Gastrocnemius medialis (tissue), 4 donors: ENCODE measurements around the gene ATP1B1. TPM values are rescaled to one million over a fixed set of nuclear protein-coding genes. Genes with fewer than 3 reads are reported as not detected.

Experiments
- ATAC-seq, 2 donors: fragments of 150-250 bp; one replicate each; pipeline ENCODE4 v1.9.1; 2016
- DNase-seq, 2 donors: peaks; one replicate each; pipeline ENCODE4 v3.0.0-alpha.2; 2019
- H3K27ac ChIP-seq, 4 donors: fragments of 200-600 bp; sonication (generic); 1 replicate in 1 of 4; 2 replicates in 3 of 4; pipeline ENCODE4 v1.5.1; 2016 to 2018; ENCODE audit warnings: mild to moderate bottlenecking in 2 of 4, moderate library complexity in 1 of 4
- H3K27me3 ChIP-seq, 3 donors: fragments of 200-600 bp; sonication (generic) in 2 of 3; 1 replicate in 1 of 3; 2 replicates in 2 of 3; pipeline versions ENCODE4 v1.5.1 to v1.6.0; 2016 to 2019; ENCODE audit warnings: mild to moderate bottlenecking in 1 of 3, moderate library complexity in 1 of 3
- H3K36me3 ChIP-seq, 2 donors: fragments of 200-600 bp; sonication (generic) in 1 of 2; one replicate each; pipeline ENCODE4 v1.5.1; 2017 to 2018
- H3K4me1 ChIP-seq, 2 donors: fragments of 200-600 bp; sonication (generic) in 1 of 2; one replicate each; pipeline ENCODE4 v1.5.1; 2016 to 2017; ENCODE audit warnings: mild to moderate bottlenecking in 2 of 2
- H3K4me3 ChIP-seq, 4 donors: fragments of 200-600 bp; sonication (generic) in 3 of 4; 1 replicate in 1 of 4; 2 replicates in 3 of 4; pipeline ENCODE4 v1.5.1; 2016 to 2019; ENCODE audit warnings: mild to moderate bottlenecking in 2 of 4
- H3K9me3 ChIP-seq, 3 donors: fragments of 200-600 bp; sonication (generic) in 2 of 3; 1 replicate in 1 of 3; 2 replicates in 2 of 3; pipeline ENCODE4 v1.5.1; 2016 to 2019
- CTCF ChIP-seq, 5 experiments: fragments of 450-650 bp in 3 of 5; fragments of 200-600 bp in 2 of 5; sonication (generic) in 2 of 5; IDR thresholded peaks in 4 of 5; conservative IDR thresholded peaks in 1 of 5; 1 replicate in 4 of 5; 2 replicates in 1 of 5; pipeline ENCODE4 v1.5.1; 2016 to 2019; ENCODE audit warnings: antibody characterized with exemption in 5 of 5, mild to moderate bottlenecking in 3 of 5, moderate library complexity in 3 of 5
- POLR2A ChIP-seq, 2 donors: fragments of 450-650 bp; IDR thresholded peaks; one replicate each; pipeline ENCODE4 v1.6.1; 2017; ENCODE audit warnings: antibody characterized with exemption in 2 of 2, mild to moderate bottlenecking in 2 of 2, moderate library complexity in 2 of 2
- in situ Hi-C, 4 donors: fragments of 200-750 bp; cut with MboI; loops; one replicate each; pipeline versions ENCODE4 v1.15.0 to v1.8.0; 2017; ENCODE audit warnings: low sequenced_read_pairs in 4 of 4
- intact Hi-C: fragments of 100-400 bp; cut with DNase I; formaldehyde crosslinking; loops from one replicate; pipeline ENCODE4 v1.15.1; 2023; ENCODE audit warnings: low total_unique reads
- total RNA-seq, 4 donors: library from RNA; depleted of rRNA; stranded (reverse); fragments of >200 nt; gene quantifications; one replicate each; pipeline versions ENCODE4 v1.1.0 to v1.2.3, GENCODE V29; 2016

The ATP1B1 gene
- total RNA-seq, 4 donors from 2014 or later = 111 to 377 (median 324) TPM

GRCh38 chr1:169103002-169103401 is 3.5 kb upstream of the ATP1B1 start:
- TF ChIP-seq CTCF (IDR thresholded peaks at IDR 0.05 in 4 of 5, conservative IDR thresholded peaks at IDR 0.05 in 1 of 5) (no peak), POLR2A (IDR thresholded peaks at IDR 0.05) (no peak)
- in situ Hi-C loops = loop anchor here in 3 of 4 donors (25.0 kb wide), 3 partner anchors 384 to 1166 kb away; partner anchors contain the start of genes SLC19A2 (in 2 of the 3), DCAF6 (in 1 of the 3) and MPC2 (in 1 of the 3)
- H3K4me1 ChIP-seq = peaks cover 3 to 7% of the 10 kb centered on the region in 2 donors
- peaks cover 0 to 3% of the 10 kb centered on the region in 2 donors for H3K36me3 ChIP-seq
- H3K4me3 ChIP-seq = no peak overlapping the region
- no peak for ATAC-seq
- no peaks in the 10 kb centered on the region for H3K9me3 ChIP-seq
- peak overlapping the region in 2 of 4 donors; percentile 33 to 39 for H3K27ac ChIP-seq
- DNase-seq = no peak
- intact Hi-C loops = no loop called here
- no peaks in the 10 kb centered on the region for H3K27me3 ChIP-seq

GRCh38 chr1:169103480-169103893 is 3.0 kb upstream of the ATP1B1 start:
- in situ Hi-C loops = loop anchor here in 3 of 4 donors (25.0 kb wide), 3 partner anchors 384 to 1166 kb away; partner anchors contain the start of genes SLC19A2 (in 2 of the 3), DCAF6 (in 1 of the 3) and MPC2 (in 1 of the 3)
- ATAC-seq (no peak), DNase-seq (no peak)
- TF ChIP-seq POLR2A (IDR thresholded peaks at IDR 0.05) = no peak
- no peak for TF ChIP-seq CTCF (IDR thresholded peaks at IDR 0.05 in 4 of 5, conservative IDR thresholded peaks at IDR 0.05 in 1 of 5)
- peaks cover 3 to 7% of the 10 kb centered on the region in 2 donors for H3K4me1 ChIP-seq
- peak overlapping the region in 2 of 4 donors; percentile 33 to 39 for H3K27ac ChIP-seq
- H3K36me3 ChIP-seq = peaks cover 0 to 7% of the 10 kb centered on the region in 2 donors
- H3K4me3 ChIP-seq = no peak overlapping the region
- no peaks in the 10 kb centered on the region for H3K9me3 ChIP-seq
- intact Hi-C loops = no loop called here
- no peaks in the 10 kb centered on the region for H3K27me3 ChIP-seq

GRCh38 chr1:169105087-169105433 is 1.4 kb upstream of the ATP1B1 start:
- ATAC-seq (no peak), DNase-seq (no peak)
- no peaks in the 10 kb centered on the region for H3K27me3 ChIP-seq
- peak overlapping the region; percentile 65 to 94 (median 77) for H3K4me3 ChIP-seq
- TF ChIP-seq CTCF (IDR thresholded peaks at IDR 0.05 in 4 of 5, conservative IDR thresholded peaks at IDR 0.05 in 1 of 5) (no peak), POLR2A (IDR thresholded peaks at IDR 0.05) (no peak)
- in situ Hi-C loops (loop anchor here in 3 of 4 donors (25.0 kb wide), 3 partner anchors 382 to 1168 kb away; partner anchors contain the start of genes SLC19A2 (in 2 of the 3), DCAF6 (in 1 of the 3) and MPC2 (in 1 of the 3)), intact Hi-C loops (loop anchor here (5.0 kb wide), 1 partner anchor 82 kb away; no protein-coding TSS in a partner anchor)
- no peaks in the 10 kb centered on the region for H3K9me3 ChIP-seq
- H3K4me1 ChIP-seq = peaks cover 5 to 13% of the 10 kb centered on the region in 2 donors
- peak overlapping the region; percentile 93 to 99 (median 96) for H3K27ac ChIP-seq
- peaks cover 0 to 12% of the 10 kb centered on the region in 2 donors for H3K36me3 ChIP-seq

GRCh38 chr1:169105434-169106094 is 926 bp upstream of the ATP1B1 start:
- intact Hi-C loops = loop anchor here (2.0 to 5.0 kb wide), 3 partner anchors 82 to 381 kb away; partner anchors contain the start of gene BLZF1
- DNase-seq = peak; percentile 86 to 94
- Histone ChIP-seq H3K27me3 (no peaks in the 10 kb centered on the region), H3K4me3 (peak overlapping the region; percentile 65 to 94 (median 77)), H3K4me1 (peaks cover 10 to 18% of the 10 kb centered on the region in 2 donors), H3K36me3 (peaks cover 0 to 12% of the 10 kb centered on the region in 2 donors), H3K9me3 (no peaks in the 10 kb centered on the region), H3K27ac (peak overlapping the region; percentile 93 to 99 (median 96))
- peak; percentile 30 to 43 for ATAC-seq
- in situ Hi-C loops = loop anchor here in 3 of 4 donors (25.0 kb wide), 3 partner anchors 382 to 1168 kb away; partner anchors contain the start of genes SLC19A2 (in 2 of the 3), DCAF6 (in 1 of the 3) and MPC2 (in 1 of the 3)
- TF ChIP-seq CTCF (IDR thresholded peaks at IDR 0.05 in 4 of 5, conservative IDR thresholded peaks at IDR 0.05 in 1 of 5) (peak in 1 of 5 experiments; percentile 22), POLR2A (IDR thresholded peaks at IDR 0.05) (no peak)
